Lung (tissue), 12 donors: Measurements from ENCODE around the gene SELPLG. TPM values are rescaled to one million over a fixed set of nuclear protein-coding genes. Genes with fewer than 3 reads are reported as not detected.
A peak's percentile ranks its signal among the peaks of the same experiment; 100 is the strongest.

Experiments
- ATAC-seq: fragments of 200-7000 bp; cut with Tn5 transposase; one replicate; pipeline ENCODE4 v1.9.1; 2020; ENCODE audit warnings: moderate number of reproducible peaks; ENCODE audit not compliant: insufficient read depth, low FRiP score
- DNase-seq, 3 donors: peaks; one replicate each; pipeline ENCODE4 v3.0.0-alpha.2; 2013 to 2017
- H3K27ac ChIP-seq, 2 donors: one replicate each; pipeline ENCODE4 v1.5.1; 2013; ENCODE audit warnings: mild to moderate bottlenecking in 2 of 2, moderate library complexity in 2 of 2, control low read depth in 1 of 2, inconsistent platforms in 1 of 2, low read depth in 1 of 2, low read length in 1 of 2
- H3K27me3 ChIP-seq, 3 donors: one replicate each; pipeline ENCODE4 v1.5.1; 2013; ENCODE audit warnings: low read length in 2 of 3; ENCODE audit not compliant: control insufficient read depth in 3 of 3, insufficient read depth in 3 of 3
- H3K36me3 ChIP-seq, 4 donors: one replicate each; pipeline ENCODE4 v1.5.1; 2013; ENCODE audit warnings: low read length in 4 of 4, mild to moderate bottlenecking in 1 of 4, moderate library complexity in 1 of 4; ENCODE audit not compliant: control insufficient read depth in 4 of 4, insufficient read depth in 4 of 4
- H3K4me1 ChIP-seq, 5 donors: one replicate each; pipeline ENCODE4 v1.5.1; 2013; ENCODE audit warnings: low read length in 5 of 5, mild to moderate bottlenecking in 2 of 5, moderate library complexity in 1 of 5; ENCODE audit not compliant: control insufficient read depth in 5 of 5, insufficient read depth in 5 of 5
- H3K4me3 ChIP-seq: one replicate; pipeline ENCODE4 v1.5.1; 2013; ENCODE audit warnings: mild to moderate bottlenecking, control low read depth, moderate library complexity
- H3K9ac ChIP-seq, 2 donors: one replicate each; pipeline ENCODE4 v1.5.1; 2013; ENCODE audit warnings: low read length in 2 of 2, control low read depth in 1 of 2; ENCODE audit not compliant: insufficient read depth in 1 of 2
- H3K9me3 ChIP-seq, 4 donors: one replicate each; pipeline ENCODE4 v1.5.1; 2013; ENCODE audit warnings: low read length in 3 of 4, mild to moderate bottlenecking in 1 of 4, moderate library complexity in 1 of 4; ENCODE audit not compliant: control insufficient read depth in 4 of 4, insufficient read depth in 3 of 4
- CTCF ChIP-seq: IDR thresholded peaks from 2 replicates; pipeline ENCODE4 v1.5.1; 2012; ENCODE audit warnings: mild to moderate bottlenecking; ENCODE audit errors: control extremely low read depth, extremely low read depth
- WGBS, 2 donors: extraction: QIAGEN DNeasy Blood & Tissue Kit; methylation state at CpG; one replicate each; pipeline ENCODE4 v1.1.7; 2013; 5-methylcytosine and 5-hydroxymethylcytosine counted together
- polyA plus RNA-seq, 2 donors: library from polyadenylated mRNA; stranded (reverse); fragments of 200-250 nt; gene quantifications; one replicate each; pipeline ENCODE4 v1.2.1, GENCODE V29; 2013
- total RNA-seq, 2 donors: library from RNA; depleted of rRNA in 1 of 2; stranded (reverse); fragments of >200 nt in 1 of 2; gene quantifications; one replicate each; pipeline ENCODE4 v1.2.1, GENCODE V29; 2014 to 2021
- donor health status: control.
- donor health status: control.
- donor health status: Bipolar disorder and iron deficiency.
- donor health status: healthy.
- donor health status: DM: yes; HTN: yes; CAD: no.

SELPLG gene
- total and polyA plus RNA-seq, 4 donors, result 11.3 to 97.0 (median 30.5) TPM

GRCh38 chr12:108610336-108610815 lies 23.3 kb downstream of the SELPLG start:
- no peak overlapping the region for H3K27ac ChIP-seq
- 86 to 93% methylated on average over 8 of the region's 8 CpGs for WGBS, 2 donors
- ATAC-seq, result no peak

GRCh38 chr12:108609537-108610335 lies 24.0 kb downstream of the SELPLG start:
- WGBS, 2 donors, result 31 to 55% methylated on average over 21 of the region's 21 CpGs
- Histone ChIP-seq H3K27me3 (no peaks in the 10 kb centered on the region), H3K9ac (peak overlapping the region in 1 of 2 donors; percentile 35), H3K9me3 (no peaks in the 10 kb centered on the region), H3K4me3 (no peak overlapping the region), H3K36me3 (no peaks in the 10 kb centered on the region), H3K4me1 (peaks cover 0 to 29% (median 7%) of the 10 kb centered on the region in 5 donors), H3K27ac (no peak overlapping the region)
- no peak for TF ChIP-seq CTCF
- DNase-seq, result peak; percentile 96 to 99 (median 98)
- no peak for ATAC-seq

More at GRCh38 chr12:108610336-108610815, 23.3 kb downstream of the SELPLG start:
- Histone ChIP-seq H3K27me3 (no peaks in the 10 kb centered on the region), H3K9me3 (no peaks in the 10 kb centered on the region), H3K9ac (no peak overlapping the region), H3K4me3 (no peak overlapping the region), H3K36me3 (no peaks in the 10 kb centered on the region), H3K4me1 (peaks cover 0 to 29% (median 7%) of the 10 kb centered on the region in 5 donors)
- TF ChIP-seq CTCF, result no peak
- DNase-seq, result no peak

DNA sequence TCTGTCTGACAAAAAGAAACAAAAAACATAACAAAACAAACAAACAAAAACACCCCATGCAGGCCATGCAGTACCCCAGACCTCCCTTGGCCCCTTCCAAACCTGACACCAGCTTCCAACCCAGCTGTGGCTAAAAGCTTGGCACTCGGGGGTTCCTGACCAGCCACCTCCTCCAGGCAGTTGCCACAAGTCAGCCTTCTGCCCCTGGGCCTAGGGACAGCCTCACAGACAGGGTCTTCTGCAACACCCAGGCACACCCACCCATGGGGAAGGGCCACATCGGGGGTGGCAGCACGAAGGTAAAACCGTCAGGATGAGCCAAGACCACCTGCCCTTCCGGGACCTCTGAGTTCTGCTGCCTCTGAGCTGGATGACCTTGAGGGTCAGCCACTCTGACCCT lies 25.1 kb downstream of the SELPLG start:
- no peak for DNase-seq
- TF ChIP-seq CTCF, result no peak
- Histone ChIP-seq H3K27me3 (no peaks in the 10 kb centered on the region), H3K9me3 (no peaks in the 10 kb centered on the region), H3K9ac (no peak overlapping the region), H3K27ac (no peak overlapping the region), H3K4me1 (peaks cover 0 to 26% (median 7%) of the 10 kb centered on the region in 5 donors), H3K4me3 (no peak overlapping the region), H3K36me3 (no peaks in the 10 kb centered on the region)
- ATAC-seq, result no peak
- 86 to 90% methylated on average over 5 of the region's 5 CpGs for WGBS, 2 donors
